Activated effector memory CD4-positive, alpha-beta T cell treated with Interleukin-2 at 50 U/mL for 16 hours (primary cell): ENCODE measurements around the gene DYNAP.

Experiments
- DNase-seq: peaks from one replicate; pipeline ENCODE4 v3.0.0-alpha.2; 2020

The DYNAP gene

DNA sequence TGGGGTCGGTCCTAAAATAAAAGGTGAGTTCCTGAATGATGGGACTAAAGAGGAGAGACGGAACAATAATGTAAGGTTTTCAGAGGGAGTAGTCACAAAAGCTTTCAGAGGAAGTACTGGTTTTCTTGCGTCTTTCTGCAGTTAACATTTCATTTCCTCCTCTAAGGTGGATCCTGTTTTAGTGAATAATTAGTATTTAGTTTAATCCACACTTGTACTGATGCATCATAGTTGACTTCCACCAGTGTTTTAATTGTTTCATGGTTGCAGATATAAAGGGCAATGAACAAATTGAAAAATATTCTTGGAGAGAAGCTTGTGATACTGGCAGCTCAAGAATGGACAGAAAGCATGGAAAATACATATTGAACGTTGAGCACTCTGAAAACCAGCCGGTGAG is at the start of gene DYNAP:
Gene DYNAP (plus strand): TSS at position 301 of the 400 bp plus-strand sequence. CDS start 38 bp downstream, at position 339.
- no peak for DNase-seq

GRCh38 chr18:54551590-54551989 is 39.5 kb upstream of the DYNAP start:
- no peak for DNase-seq

- no peak for DNase-seq
Observed at GRCh38 chr18:54555286-54555685, 35.8 kb upstream of the DYNAP start.

- DNase-seq: no peak
Observed at GRCh38 chr18:54555996-54556395, 35.0 kb upstream of the DYNAP start.

- DNase-seq: no peak
Observed at GRCh38 chr18:54557958-54558357, 33.1 kb upstream of the DYNAP start.

GRCh38 chr18:54558609-54559585 is 32.1 kb upstream of the DYNAP start:
- DNase-seq: no peak

GRCh38 chr18:54561706-54562267 is 29.3 kb upstream of the DYNAP start:
- no peak for DNase-seq

- DNase-seq: no peak
Observed at GRCh38 chr18:54580202-54580729, 10.8 kb upstream of the DYNAP start.

- no peak for DNase-seq
Observed at GRCh38 chr18:54584065-54584464, 7.0 kb upstream of the DYNAP start.

GRCh38 chr18:54585743-54586142 is 5.3 kb upstream of the DYNAP start:
- DNase-seq: no peak

DNA sequence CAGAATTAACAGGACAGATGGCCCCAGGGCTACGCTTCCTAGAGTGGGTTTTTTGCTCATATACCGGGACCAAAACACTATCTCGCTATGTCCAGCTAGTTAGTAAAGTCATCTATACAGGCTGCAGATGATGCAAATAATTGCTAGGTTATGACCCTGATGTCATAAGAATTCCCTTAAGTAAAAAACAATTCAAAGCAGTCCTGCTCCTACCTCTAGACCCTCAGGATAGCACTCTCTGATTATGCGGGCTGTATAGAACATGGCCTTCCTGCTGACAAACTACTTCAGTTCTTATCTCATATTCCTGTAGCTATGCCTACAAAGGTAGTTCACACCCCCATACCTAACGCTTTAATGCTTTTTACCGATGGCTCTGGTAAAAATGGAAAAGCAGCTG is 13.2 kb downstream of the DYNAP start:
- no peak for DNase-seq

GRCh38 chr18:54606835-54607212 is 15.8 kb downstream of the DYNAP start:
- DNase-seq: no peak

- no peak for DNase-seq
Observed at GRCh38 chr18:54607213-54608027, 16.4 kb downstream of the DYNAP start.

DNA sequence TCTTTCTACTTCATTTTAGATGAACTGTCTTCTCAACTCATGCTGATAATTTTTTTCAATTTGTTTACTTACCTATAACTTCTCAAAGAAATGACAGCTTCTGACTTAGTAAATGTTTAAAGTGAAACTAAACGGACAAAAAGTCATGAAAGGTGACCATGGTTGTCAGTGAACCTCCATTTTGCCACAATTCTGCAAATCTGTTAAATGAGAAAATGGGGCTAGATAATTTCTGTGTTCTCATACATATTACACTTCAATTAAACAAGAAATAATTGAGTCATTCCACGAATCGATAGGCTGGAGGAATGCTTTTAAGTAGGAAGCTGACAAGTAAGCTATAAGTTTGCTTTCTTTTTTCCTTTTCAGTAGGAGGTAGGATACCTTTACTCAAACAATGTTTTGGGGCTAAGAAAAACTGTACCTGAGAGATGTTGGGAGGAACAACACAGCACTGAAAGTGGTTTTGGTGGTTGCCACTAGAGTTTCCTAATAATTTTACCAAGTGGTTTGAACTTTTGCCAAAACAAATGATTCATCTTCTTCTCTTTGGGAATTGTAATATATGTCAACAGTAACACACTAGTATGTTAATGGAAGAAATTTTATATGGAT is 17.1 kb downstream of the DYNAP start:
- DNase-seq: no peak

DNA sequence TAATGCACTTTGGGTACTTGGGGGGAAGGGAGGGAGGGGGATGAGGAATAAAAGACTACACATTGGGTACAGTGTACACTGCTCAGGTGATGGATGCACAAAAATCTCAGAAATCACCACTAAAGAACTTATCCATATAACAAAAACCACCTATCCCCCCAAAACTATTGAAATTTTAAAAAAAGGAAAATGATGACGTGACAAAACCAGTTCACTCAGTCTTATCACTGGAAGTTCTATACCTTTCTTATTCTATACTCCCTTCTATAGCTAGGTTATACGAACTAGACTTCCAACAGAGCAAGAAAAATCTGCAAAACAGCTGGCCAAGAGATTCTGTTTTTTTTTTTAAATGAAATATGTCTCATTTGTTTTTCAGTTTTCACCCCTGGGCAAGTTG is 20.8 kb downstream of the DYNAP start:
- DNase-seq: no peak

- no peak for DNase-seq
Observed at GRCh38 chr18:54612237-54612636, 21.2 kb downstream of the DYNAP start.

DNA sequence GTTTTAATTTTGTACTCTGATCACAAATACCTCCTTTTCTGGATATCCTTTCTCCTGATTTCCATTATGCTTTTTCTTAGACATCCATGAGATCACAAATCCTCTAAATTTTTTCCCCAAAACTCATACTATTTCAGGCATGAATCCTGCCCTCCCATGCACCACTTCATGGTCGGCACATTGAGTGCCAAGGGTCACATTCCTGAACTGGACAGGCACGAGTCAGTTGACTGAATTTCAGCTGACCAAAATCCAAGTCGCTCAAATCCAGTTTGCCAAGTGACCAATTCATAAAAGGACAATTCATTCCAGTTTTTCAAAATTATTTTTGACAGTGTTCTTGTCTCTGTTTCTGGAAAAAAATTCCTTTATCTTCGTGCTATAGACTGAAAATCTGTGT is 22.1 kb downstream of the DYNAP start:
- DNase-seq: no peak

- DNase-seq: no peak
Observed at GRCh38 chr18:54616220-54616848, 25.3 kb downstream of the DYNAP start.

DNA sequence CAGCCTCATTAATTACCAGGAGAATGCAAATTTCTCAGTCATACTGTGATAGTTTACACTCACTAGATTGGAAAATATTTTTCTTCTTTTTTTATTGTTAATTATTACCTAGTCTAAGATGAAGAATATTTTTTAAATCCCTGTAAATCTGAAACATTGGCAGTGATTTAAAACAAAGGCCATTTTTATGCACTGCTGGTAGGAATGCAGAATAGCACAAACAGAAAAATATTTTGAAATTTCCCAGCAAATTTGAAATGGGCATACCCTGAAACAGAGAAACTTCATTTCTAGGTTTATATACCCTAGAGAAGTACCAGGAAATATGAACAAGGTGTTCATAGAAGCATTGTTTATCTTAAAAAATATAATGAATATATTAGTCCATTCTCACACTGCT is 31.0 kb downstream of the DYNAP start:
- no peak for DNase-seq

- DNase-seq: no peak
Observed at GRCh38 chr18:54626779-54627178, 35.7 kb downstream of the DYNAP start.

GRCh38 chr18:54630963-54631362 is 39.9 kb downstream of the DYNAP start:
- DNase-seq: no peak

- no peak for DNase-seq
Observed at GRCh38 chr18:54636217-54636616, 45.2 kb downstream of the DYNAP start.
